ENCODE results near the gene STX10. TPM values are rescaled to one million over a fixed set of nuclear protein-coding genes. Genes with fewer than 3 reads are reported as not detected.

STX10 gene
- total RNA-seq, 1 donor from 2014 or later = 60.7 TPM

- Mint-ChIP-seq H3K27me3 (ENCODE audit: low read depth) (peaks cover 12% of the 10 kb centered on the region), H3K4me1 (peaks cover 67% of the 10 kb centered on the region), H3K4me3 (peak overlapping the region; percentile 99), H3K36me3 (ENCODE audit: low read depth) (peaks cover 4% of the 10 kb centered on the region), H3K9me3 (no peaks in the 10 kb centered on the region), H3K27ac (ENCODE audit: unreplicated experiment) (peak overlapping the region; percentile 99)
- TF ChIP-seq CTCF (conservative IDR thresholded peaks at IDR 0.05) = peak; percentile 3
- DNase-seq (ENCODE audit: low read depth, low spot score) = no peak
These were observed 3.5 kb upstream of the STX10 start for GRCh38 chr19:13153569-13154240.

DNA sequence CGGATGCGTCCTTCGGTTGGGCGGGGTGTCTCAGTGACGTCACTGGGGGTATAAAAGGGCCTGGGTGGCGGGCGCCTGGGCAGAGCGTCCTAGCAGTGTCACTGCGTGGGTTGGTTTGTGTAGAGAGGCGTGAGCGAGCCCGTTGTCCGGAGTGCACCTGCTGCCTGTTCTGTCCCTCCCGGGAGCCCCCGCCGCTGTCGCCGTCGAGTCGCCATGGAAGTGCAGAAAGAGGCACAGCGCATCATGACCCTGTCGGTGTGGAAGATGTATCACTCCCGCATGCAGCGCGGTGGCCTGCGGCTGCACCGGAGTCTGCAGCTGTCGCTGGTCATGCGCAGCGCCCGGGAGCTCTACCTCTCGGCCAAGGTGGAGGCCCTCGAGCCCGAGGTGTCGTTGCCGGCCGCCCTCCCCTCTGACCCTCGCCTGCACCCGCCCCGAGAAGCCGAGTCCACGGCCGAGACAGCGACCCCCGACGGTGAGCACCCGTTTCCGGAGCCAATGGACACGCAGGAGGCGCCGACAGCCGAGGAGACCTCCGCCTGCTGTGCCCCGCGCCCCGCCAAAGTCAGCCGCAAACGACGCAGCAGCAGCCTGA, 2.9 kb upstream of the STX10 start:
- Mint-ChIP-seq H3K27ac (ENCODE audit: unreplicated experiment) (peak overlapping the region; percentile 99), H3K4me1 (peaks cover 70% of the 10 kb centered on the region), H3K27me3 (ENCODE audit: low read depth) (peaks cover 12% of the 10 kb centered on the region), H3K4me3 (peak overlapping the region; percentile 99), H3K36me3 (ENCODE audit: low read depth) (peaks cover 4% of the 10 kb centered on the region), H3K9me3 (no peaks in the 10 kb centered on the region)
- TF ChIP-seq CTCF (conservative IDR thresholded peaks at IDR 0.05) = peak; percentile 20
- DNase-seq (ENCODE audit: low read depth, low spot score) = peak; percentile 99

DNA sequence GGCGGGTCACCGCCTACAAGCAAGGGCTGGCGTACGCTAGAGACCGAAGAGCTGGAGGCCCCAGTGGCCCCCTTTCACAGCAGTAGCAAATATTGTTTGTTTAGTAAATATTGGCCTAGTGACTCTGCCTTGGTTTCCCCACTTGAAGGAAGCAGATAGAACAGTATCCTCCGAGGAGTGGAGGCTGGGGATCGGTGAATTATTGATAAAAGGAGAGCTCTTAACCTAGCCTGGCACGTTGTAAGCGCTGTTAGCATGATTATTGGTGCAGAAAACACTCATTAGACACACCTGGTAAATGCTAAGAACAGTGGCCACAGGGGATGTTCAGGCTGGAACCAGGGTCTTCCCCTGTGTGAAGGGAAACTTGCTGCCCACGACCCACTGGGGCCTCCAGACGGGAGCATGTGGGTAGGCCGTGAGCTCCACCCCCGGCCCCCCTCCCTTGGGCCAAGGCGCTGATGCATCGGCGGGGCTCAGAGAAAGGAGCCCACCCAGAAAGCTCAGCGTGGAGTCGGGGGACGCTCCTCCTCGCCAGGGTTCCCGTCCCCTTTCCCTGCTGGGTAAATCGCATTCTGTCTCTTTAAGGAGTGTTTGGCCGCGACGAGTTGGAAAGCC, 2.3 kb upstream of the STX10 start:
- Mint-ChIP-seq H3K4me3 (peak overlapping the region; percentile 99), H3K9me3 (no peaks in the 10 kb centered on the region), H3K27ac (ENCODE audit: unreplicated experiment) (peak overlapping the region; percentile 99), H3K4me1 (peaks cover 67% of the 10 kb centered on the region), H3K36me3 (ENCODE audit: low read depth) (peaks cover 4% of the 10 kb centered on the region), H3K27me3 (ENCODE audit: low read depth) (peaks cover 12% of the 10 kb centered on the region)
- TF ChIP-seq CTCF (conservative IDR thresholded peaks at IDR 0.05) = no peak
- no peak for DNase-seq (ENCODE audit: low read depth, low spot score)

GRCh38 chr19:13151605-13152355, 1.6 kb upstream of the STX10 start:
- H3K36me3 Mint-ChIP-seq (ENCODE audit: low read depth) = peaks cover 4% of the 10 kb centered on the region
- TF ChIP-seq CTCF (conservative IDR thresholded peaks at IDR 0.05) = peak; percentile 36
- peak; percentile 87 for DNase-seq (ENCODE audit: low read depth, low spot score)
- H3K27me3 Mint-ChIP-seq (ENCODE audit: low read depth) = peaks cover 12% of the 10 kb centered on the region
- H3K4me1 Mint-ChIP-seq = peaks cover 64% of the 10 kb centered on the region
- H3K9me3 Mint-ChIP-seq = no peaks in the 10 kb centered on the region
- peak overlapping the region; percentile 99 for H3K4me3 Mint-ChIP-seq
- H3K27ac Mint-ChIP-seq (ENCODE audit: unreplicated experiment) = peak overlapping the region; percentile 99

- no peak for TF ChIP-seq CTCF (conservative IDR thresholded peaks at IDR 0.05)
- H3K4me3 Mint-ChIP-seq = peak overlapping the region; percentile 99
- peaks cover 12% of the 10 kb centered on the region for H3K27me3 Mint-ChIP-seq (ENCODE audit: low read depth)
- peaks cover 57% of the 10 kb centered on the region for H3K4me1 Mint-ChIP-seq
- peak overlapping the region; percentile 97 for H3K27ac Mint-ChIP-seq (ENCODE audit: unreplicated experiment)
- no peaks in the 10 kb centered on the region for H3K9me3 Mint-ChIP-seq
- peaks cover 4% of the 10 kb centered on the region for H3K36me3 Mint-ChIP-seq (ENCODE audit: low read depth)
- DNase-seq (ENCODE audit: low read depth, low spot score) = no peak
These were observed 893 bp upstream of the STX10 start for GRCh38 chr19:13150931-13151604.

All from neural crest cell (in vitro differentiated cells).